ENCODE data around the gene EID1. TPM values are rescaled to one million over a fixed set of nuclear protein-coding genes. Genes with fewer than 3 reads are reported as not detected.

EID1 gene
- total and polyA plus RNA-seq, 2 donors (not counting 3 experiments of a cell fraction or from before 2014, with no cell fraction given), result 146 to 155 TPM

GRCh38 chr15:48913141-48913540 is 35.2 kb downstream of the EID1 start:
- no TSS peak for BruUV-seq (replicated peaks)
- no peak for FAIRE-seq

More at GRCh38 chr15:48913141-48913540, 35.2 kb downstream of the EID1 start:
- H3K9ac ChIP-seq (replicated peaks; ENCODE audit: extremely low read depth, insufficient read depth, low read length), result no peak overlapping the region
- H3K4me3 ChIP-seq (replicated peaks in 1 of 3; ENCODE audit: insufficient read depth in 1 of 3, low read depth in 1 of 3, low read length in 3 of 3), result no peak overlapping the region
- no peak for DNase-seq (ENCODE audit: low read depth, low spot score)
- intact Hi-C loops (cut with micrococcal nuclease), result no loop called here
- no peaks in the 10 kb centered on the region for H3K9me1 ChIP-seq (replicated peaks; ENCODE audit: control insufficient read depth, extremely low read depth, insufficient read depth, low read length)
- H3K9me3 ChIP-seq (replicated peaks; ENCODE audit: control insufficient read depth, insufficient read depth, low read length), result no peaks in the 10 kb centered on the region
- ChIA-PET CTCF (no interaction called here), POLR2A (no interaction called here)
- H4K20me1 ChIP-seq (replicated peaks; ENCODE audit: control insufficient read depth, extremely low read depth, insufficient read depth, low read length), result no peaks in the 10 kb centered on the region
- no peaks in the 10 kb centered on the region for H3K36me3 ChIP-seq (ENCODE audit: control insufficient read depth in 2 of 2, extremely low read depth in 1 of 2, insufficient read depth in 2 of 2, low read length in 2 of 2)
- dilution Hi-C loops (cut with MboI; ENCODE audit: extremely low pct_ligation_motif_present, low sequenced_read_pairs), result no loop called here
- no peak overlapping the region for H3K4me2 ChIP-seq (ENCODE audit: insufficient read depth, low read length)
- TF ChIP-seq GATA2 (IDR thresholded peaks at IDR 0.05; ENCODE audit: insufficient read depth, insufficient read length, low read depth, low read length), result no peak
- TF ChIP-seq POLR2A (IDR thresholded peaks at IDR 0.05; ENCODE audit: low read depth, low read length), result no peak
- TF ChIP-seq, protein P1, sequence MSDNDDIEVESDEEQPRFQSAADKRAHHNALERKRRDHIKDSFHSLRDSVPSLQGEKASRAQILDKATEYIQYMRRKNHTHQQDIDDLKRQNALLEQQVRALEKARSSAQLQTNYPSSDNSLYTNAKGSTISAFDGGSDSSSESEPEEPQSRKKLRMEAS (IDR thresholded peaks at IDR 0.05; ENCODE audit: insufficient read depth, insufficient read length), result no peak
- TF ChIP-seq CTCF (IDR thresholded peaks at IDR 0.05; ENCODE audit: extremely low read depth in 1 of 2, insufficient read depth in 1 of 2, low read depth in 1 of 2, low read length in 2 of 2), result no peak
- no peak for TF ChIP-seq FOS (IDR thresholded peaks at IDR 0.05; ENCODE audit: borderline replicate concordance, insufficient read depth, low read length)
- no peak for TF ChIP-seq MYC (IDR thresholded peaks at IDR 0.05; ENCODE audit: low read depth, low read length)
- TF ChIP-seq JUN (IDR thresholded peaks at IDR 0.05; ENCODE audit: borderline replicate concordance, insufficient read depth, insufficient read length, low read depth), result no peak
- TF ChIP-seq POLR2AphosphoS5 (IDR thresholded peaks at IDR 0.05; ENCODE audit: insufficient read depth, low read depth, low read length), result no peak
- no peak for TF ChIP-seq EZH2 (IDR thresholded peaks at IDR 0.05; ENCODE audit: borderline replicate concordance, low read depth, low read length, severe bottlenecking)
- H3K27me3 ChIP-seq (ENCODE audit: control insufficient read depth in 2 of 2, insufficient read depth in 2 of 2, low read length in 2 of 2), result peaks cover 7% of the 10 kb centered on the region in 2 experiments
- no peaks in the 10 kb centered on the region for H3K4me1 ChIP-seq (ENCODE audit: control insufficient read depth, extremely low read depth, insufficient read depth, low read length)
- H3K79me2 ChIP-seq (ENCODE audit: control insufficient read depth, insufficient read depth, low read length), result no peaks in the 10 kb centered on the region
- H3K27ac ChIP-seq (ENCODE audit: insufficient read depth, low read depth, low read length), result no peak overlapping the region
- no peak overlapping the region for H2AFZ ChIP-seq (ENCODE audit: low read depth, low read length)
